Measurements from ENCODE around the gene C1orf210.

Gene C1orf210

GRCh38 chr1:43270421-43271095 is 14.8 kb downstream of the C1orf210 start:
- no peak for TF ChIP-seq CTCF (IDR thresholded peaks at IDR 0.05; ENCODE audit: insufficient read depth, low read depth, low read length, missing control alignments)
- DNase-seq (ENCODE audit: low read depth): no peak
- H3K4me3 ChIP-seq (ENCODE audit: low read depth, low read length): no peak overlapping the region

DNA sequence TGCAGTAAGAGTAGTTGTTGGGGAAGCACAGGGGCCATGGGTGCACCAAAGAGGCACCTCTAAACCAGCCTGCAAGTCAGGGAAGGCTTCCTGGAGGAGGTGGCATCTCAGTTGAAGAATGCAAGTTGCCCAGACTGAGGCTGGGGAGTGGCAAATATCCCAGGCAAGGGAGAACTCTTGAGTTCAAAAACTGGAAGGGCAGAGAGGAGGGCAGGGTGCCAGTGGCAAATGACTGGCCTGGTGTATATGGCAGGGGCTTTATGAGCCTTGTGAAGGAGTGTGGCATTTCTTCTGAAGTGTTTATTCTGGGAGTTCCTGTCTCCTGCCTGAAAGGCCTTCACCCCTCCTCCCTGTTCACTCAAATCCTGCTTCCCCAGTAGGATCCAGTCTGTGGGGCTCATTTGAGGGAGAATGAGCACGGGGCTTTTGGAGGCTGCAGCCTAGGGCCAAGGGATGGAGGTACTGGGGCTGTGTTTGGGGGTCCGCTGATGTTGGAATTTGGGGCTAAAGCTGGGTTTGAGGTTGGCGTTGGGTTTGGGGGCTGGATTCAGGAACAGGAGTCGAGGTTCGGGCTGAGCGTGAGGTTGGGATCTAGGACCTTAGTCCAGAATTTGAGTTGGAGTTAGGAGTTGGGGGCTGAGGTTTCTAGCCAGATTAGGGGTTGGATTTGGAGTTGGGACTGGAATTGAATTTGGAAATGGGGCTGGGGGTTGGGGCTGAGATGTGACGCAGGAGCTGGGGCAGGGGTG is 15.6 kb downstream of the C1orf210 start, which contains the start of gene TMEM125:
Gene TMEM125, plus strand, starts transcription at position 357 of the 749 bp plus-strand sequence. CDS start 2,740 bp downstream, outside the sequence.
- TF ChIP-seq CTCF (IDR thresholded peaks at IDR 0.05; ENCODE audit: insufficient read depth, low read depth, low read length, missing control alignments): no peak
- no peak for DNase-seq (ENCODE audit: low read depth)
- H3K4me3 ChIP-seq (ENCODE audit: low read depth, low read length): no peak within 1 kb of the TSS

- no peak for TF ChIP-seq CTCF (IDR thresholded peaks at IDR 0.05; ENCODE audit: insufficient read depth, low read depth, low read length, missing control alignments)
- no peak overlapping the region for H3K4me3 ChIP-seq (ENCODE audit: low read depth, low read length)
- no peak for DNase-seq (ENCODE audit: low read depth)
Measured at GRCh38 chr1:43267818-43268425, 17.5 kb downstream of the C1orf210 start.

DNA sequence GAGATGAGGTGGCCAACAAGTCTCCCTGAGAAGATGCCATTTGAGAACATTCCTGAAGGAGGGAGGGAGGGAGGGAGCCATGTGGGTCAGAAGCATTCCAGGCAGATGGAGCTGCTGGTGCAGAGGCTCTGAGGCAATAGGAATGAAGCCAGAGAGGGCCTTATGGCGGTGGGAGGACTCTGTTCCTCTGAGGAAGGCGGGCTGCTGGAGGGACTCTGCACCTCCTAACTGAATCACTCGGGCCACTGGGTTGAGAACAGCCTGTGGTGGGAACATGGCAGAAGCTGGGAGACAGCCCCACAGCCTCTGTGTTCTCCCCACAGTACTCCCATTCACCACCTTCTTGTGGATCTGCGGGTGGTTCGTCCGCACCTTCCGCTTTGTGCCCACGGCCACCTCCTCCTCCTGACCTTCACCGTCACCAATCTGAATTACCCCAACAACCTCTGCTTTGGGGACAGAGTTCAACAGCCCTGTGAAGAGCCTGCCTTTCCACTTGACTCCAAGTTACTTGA is 18.0 kb downstream of the C1orf210 start:
- no peak for TF ChIP-seq CTCF (IDR thresholded peaks at IDR 0.05; ENCODE audit: insufficient read depth, low read depth, low read length, missing control alignments)
- no peak overlapping the region for H3K4me3 ChIP-seq (ENCODE audit: low read depth, low read length)
- DNase-seq (ENCODE audit: low read depth): no peak

DNA sequence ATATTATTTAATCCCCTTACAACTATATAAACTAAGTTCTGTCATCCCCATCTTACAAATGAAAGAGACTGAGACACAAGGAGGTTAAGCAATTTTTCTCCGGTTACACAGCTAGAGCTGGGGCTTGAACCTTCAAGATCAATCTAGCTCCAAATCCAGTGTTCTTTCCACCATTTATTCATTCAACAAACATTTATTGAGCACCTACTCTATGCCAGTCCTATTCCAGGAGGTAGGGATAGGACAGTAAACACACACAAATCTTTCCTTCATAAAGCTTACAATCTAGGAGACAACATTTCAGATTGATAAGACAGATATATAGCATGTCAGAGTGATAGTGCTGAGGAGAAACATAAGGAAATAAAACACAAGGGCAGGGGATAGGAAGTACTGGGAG is 18.5 kb downstream of the C1orf210 start:
- TF ChIP-seq CTCF (IDR thresholded peaks at IDR 0.05; ENCODE audit: insufficient read depth, low read depth, low read length, missing control alignments): no peak
- H3K4me3 ChIP-seq (ENCODE audit: low read depth, low read length): no peak overlapping the region
- DNase-seq (ENCODE audit: low read depth): no peak

GRCh38 chr1:43265431-43265830 is 19.9 kb downstream of the C1orf210 start:
- H3K4me3 ChIP-seq (ENCODE audit: low read depth, low read length): no peak overlapping the region
- DNase-seq (ENCODE audit: low read depth): no peak
- TF ChIP-seq CTCF (IDR thresholded peaks at IDR 0.05; ENCODE audit: insufficient read depth, low read depth, low read length, missing control alignments): no peak
